ENCODE results near the gene ABLIM2.

ABLIM2 gene

DNA sequence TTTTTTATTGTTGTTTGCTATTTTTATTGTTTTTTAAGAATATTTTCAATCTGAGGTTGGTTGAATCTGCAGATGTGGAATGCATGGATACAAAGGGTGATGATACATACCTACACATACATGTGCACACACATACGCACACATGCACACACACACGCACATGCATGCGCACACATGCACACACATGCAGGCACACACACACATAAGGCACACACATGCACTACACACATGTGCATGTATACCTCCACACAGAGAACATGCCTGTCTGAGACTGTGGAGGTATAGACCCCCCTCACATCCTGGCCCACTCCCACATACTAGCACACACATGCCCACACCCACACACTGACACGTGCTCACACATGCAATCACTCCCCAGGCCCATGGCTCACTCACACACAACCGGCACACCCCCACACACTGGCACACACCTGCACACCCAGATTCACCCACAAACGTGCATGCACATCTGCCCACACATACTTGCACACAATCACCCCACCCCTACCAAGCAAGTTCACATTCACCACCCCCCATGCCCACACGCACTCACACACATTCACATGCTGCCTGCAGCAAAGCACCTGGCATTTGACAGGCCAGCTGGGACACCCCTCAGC, 121.4 kb downstream of the ABLIM2 start:
- Histone ChIP-seq H3F3A (ENCODE audit: insufficient read depth) (no peaks in the 10 kb centered on the region), H3K4me2 (ENCODE audit: low read depth, low read length, poor library complexity, severe bottlenecking) (no peak overlapping the region), H2AFZ (ENCODE audit: low read depth, low read length, severe bottlenecking) (no peak overlapping the region), H3K9me3 (ENCODE audit: insufficient read depth, low read length) (no peaks in the 10 kb centered on the region), H4K20me1 (ENCODE audit: low read depth, low read length) (no peaks in the 10 kb centered on the region), H3K36me3 (ENCODE audit: low read length) (no peaks in the 10 kb centered on the region), H3K9me2 (replicated peaks; ENCODE audit: insufficient read depth, low read length) (no peaks in the 10 kb centered on the region), H3K27me3 (ENCODE audit: low read length) (no peaks in the 10 kb centered on the region), H3K4me3 (ENCODE audit: insufficient read depth, low read length, poor library complexity, severe bottlenecking) (no peak overlapping the region), H3K79me2 (ENCODE audit: insufficient read depth, low read length) (no peaks in the 10 kb centered on the region), H3K9ac (ENCODE audit: low read length) (no peak overlapping the region), H3K27ac (ENCODE audit: low read depth, low read length) (no peak overlapping the region)
- TF ChIP-seq EZH2phosphoT487 (conservative IDR thresholded peaks at IDR 0.05; ENCODE audit: low read length): no peak
- TF ChIP-seq, protein P1, sequence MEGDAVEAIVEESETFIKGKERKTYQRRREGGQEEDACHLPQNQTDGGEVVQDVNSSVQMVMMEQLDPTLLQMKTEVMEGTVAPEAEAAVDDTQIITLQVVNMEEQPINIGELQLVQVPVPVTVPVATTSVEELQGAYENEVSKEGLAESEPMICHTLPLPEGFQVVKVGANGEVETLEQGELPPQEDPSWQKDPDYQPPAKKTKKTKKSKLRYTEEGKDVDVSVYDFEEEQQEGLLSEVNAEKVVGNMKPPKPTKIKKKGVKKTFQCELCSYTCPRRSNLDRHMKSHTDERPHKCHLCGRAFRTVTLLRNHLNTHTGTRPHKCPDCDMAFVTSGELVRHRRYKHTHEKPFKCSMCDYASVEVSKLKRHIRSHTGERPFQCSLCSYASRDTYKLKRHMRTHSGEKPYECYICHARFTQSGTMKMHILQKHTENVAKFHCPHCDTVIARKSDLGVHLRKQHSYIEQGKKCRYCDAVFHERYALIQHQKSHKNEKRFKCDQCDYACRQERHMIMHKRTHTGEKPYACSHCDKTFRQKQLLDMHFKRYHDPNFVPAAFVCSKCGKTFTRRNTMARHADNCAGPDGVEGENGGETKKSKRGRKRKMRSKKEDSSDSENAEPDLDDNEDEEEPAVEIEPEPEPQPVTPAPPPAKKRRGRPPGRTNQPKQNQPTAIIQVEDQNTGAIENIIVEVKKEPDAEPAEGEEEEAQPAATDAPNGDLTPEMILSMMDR (IDR thresholded peaks at IDR 0.05; ENCODE audit: insufficient read depth, low read length, poor library complexity, severe bottlenecking): no peak

DNA sequence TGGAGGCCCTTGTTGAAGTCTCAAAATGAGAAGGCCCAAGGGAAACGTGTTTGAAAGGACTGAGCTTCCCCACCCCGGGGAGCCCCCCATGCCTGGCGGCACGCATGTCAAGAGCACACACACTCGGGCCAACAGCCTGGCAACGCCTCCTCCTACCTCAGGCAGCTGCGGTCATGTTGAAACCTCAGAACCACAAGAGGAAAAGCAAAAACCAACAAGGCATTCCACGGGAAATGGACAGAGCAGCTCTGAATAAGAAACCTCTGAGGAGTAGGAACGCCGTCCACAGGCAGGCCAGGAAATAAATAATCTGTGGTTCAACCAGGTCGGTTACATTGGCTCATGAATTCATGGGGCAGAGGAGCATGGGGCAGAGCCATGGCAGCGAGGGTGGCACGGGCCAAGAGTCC, 123.2 kb downstream of the ABLIM2 start:
- Histone ChIP-seq H3K9me3 (ENCODE audit: insufficient read depth, low read length) (no peaks in the 10 kb centered on the region), H3K27ac (ENCODE audit: low read depth, low read length) (no peak overlapping the region), H3K4me3 (ENCODE audit: insufficient read depth, low read length, poor library complexity, severe bottlenecking) (no peak overlapping the region), H3K9ac (ENCODE audit: low read length) (no peak overlapping the region), H3K79me2 (ENCODE audit: insufficient read depth, low read length) (no peaks in the 10 kb centered on the region), H4K20me1 (ENCODE audit: low read depth, low read length) (no peaks in the 10 kb centered on the region), H3K36me3 (ENCODE audit: low read length) (no peaks in the 10 kb centered on the region), H3K27me3 (ENCODE audit: low read length) (no peaks in the 10 kb centered on the region), H2AFZ (ENCODE audit: low read depth, low read length, severe bottlenecking) (no peak overlapping the region), H3K4me2 (ENCODE audit: low read depth, low read length, poor library complexity, severe bottlenecking) (no peak overlapping the region), H3K9me2 (replicated peaks; ENCODE audit: insufficient read depth, low read length) (no peaks in the 10 kb centered on the region), H3F3A (ENCODE audit: insufficient read depth) (no peaks in the 10 kb centered on the region)
- TF ChIP-seq, protein P1 (IDR thresholded peaks at IDR 0.05; ENCODE audit: insufficient read depth, low read length, poor library complexity, severe bottlenecking): no peak
- TF ChIP-seq EZH2phosphoT487 (conservative IDR thresholded peaks at IDR 0.05; ENCODE audit: low read length): no peak

DNA sequence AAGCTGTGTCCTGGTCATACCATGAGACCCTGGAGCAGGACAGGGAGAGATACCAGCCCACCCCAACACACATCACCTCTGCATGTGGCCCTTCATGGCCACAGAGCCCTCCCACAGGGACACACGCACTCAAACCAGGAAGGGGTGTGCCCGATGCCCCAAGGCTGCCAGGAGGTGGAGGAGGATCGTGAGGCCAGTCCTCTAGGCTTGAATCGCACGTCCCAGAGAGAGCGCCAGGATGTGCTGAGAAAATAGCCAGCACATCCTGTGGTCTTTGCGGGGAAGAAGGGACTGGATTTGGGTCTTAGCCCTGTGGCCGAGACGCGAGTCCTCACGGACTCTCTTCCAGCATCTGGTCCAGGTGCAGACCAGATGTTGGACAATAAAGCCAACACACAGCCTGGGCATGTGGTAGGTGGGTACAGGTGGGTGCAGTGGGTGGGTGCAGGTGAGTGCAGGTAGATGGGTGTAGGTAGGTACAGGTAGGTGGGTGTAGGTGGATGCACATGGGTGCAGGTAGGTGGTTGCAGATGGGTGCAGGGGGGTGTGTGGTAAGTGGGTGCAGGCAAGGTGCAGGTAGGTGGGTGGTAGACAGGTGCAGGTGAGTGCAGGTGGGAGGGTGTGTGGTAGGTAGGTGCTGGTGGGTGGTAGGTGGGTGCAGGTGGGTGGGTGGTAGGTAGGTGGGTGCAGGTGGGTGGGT, 124.6 kb downstream of the ABLIM2 start:
- Histone ChIP-seq H3K4me3 (ENCODE audit: insufficient read depth, low read length, poor library complexity, severe bottlenecking) (no peak overlapping the region), H3K27me3 (ENCODE audit: low read length) (no peaks in the 10 kb centered on the region), H3K36me3 (ENCODE audit: low read length) (no peaks in the 10 kb centered on the region), H4K20me1 (ENCODE audit: low read depth, low read length) (no peaks in the 10 kb centered on the region), H3K27ac (ENCODE audit: low read depth, low read length) (no peak overlapping the region), H2AFZ (ENCODE audit: low read depth, low read length, severe bottlenecking) (no peak overlapping the region), H3K4me2 (ENCODE audit: low read depth, low read length, poor library complexity, severe bottlenecking) (no peak overlapping the region), H3K9me3 (ENCODE audit: insufficient read depth, low read length) (no peaks in the 10 kb centered on the region), H3K79me2 (ENCODE audit: insufficient read depth, low read length) (no peaks in the 10 kb centered on the region), H3F3A (ENCODE audit: insufficient read depth) (no peaks in the 10 kb centered on the region), H3K9ac (ENCODE audit: low read length) (no peak overlapping the region), H3K9me2 (replicated peaks; ENCODE audit: insufficient read depth, low read length) (no peaks in the 10 kb centered on the region)
- TF ChIP-seq, protein P1 (IDR thresholded peaks at IDR 0.05; ENCODE audit: insufficient read depth, low read length, poor library complexity, severe bottlenecking): no peak
- no peak for TF ChIP-seq EZH2phosphoT487 (conservative IDR thresholded peaks at IDR 0.05; ENCODE audit: low read length)
